ENCODE data around the gene CNTLN.

The CNTLN gene

DNA sequence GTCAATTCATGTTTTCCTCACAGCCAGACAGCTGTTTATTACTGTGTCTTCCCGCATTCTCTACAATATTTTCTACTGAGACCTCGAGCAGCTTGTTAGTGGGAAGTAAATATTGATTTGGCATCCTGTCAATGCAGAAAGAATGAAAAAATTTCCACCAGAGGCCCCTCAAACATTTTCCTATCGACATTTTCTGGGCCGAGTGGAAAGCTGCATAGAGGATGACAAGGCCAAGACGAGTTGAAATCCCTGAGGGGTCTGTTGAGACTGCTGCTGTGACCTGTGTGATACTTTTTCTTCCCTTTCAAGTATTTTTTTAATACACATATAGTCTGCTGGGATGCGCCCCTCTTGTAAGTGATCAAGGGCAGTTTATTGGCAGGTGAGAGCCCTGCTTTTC lies 352.6 kb downstream of the CNTLN start:
- Histone ChIP-seq H4K20me1 (ENCODE audit: low read depth, low read length) (no peaks in the 10 kb centered on the region), H3K9ac (ENCODE audit: low read length) (no peak overlapping the region), H2AFZ (ENCODE audit: low read depth, low read length, severe bottlenecking) (no peak overlapping the region), H3K4me2 (ENCODE audit: low read depth, low read length, poor library complexity, severe bottlenecking) (no peak overlapping the region), H3K4me3 (ENCODE audit: insufficient read depth, low read length, poor library complexity, severe bottlenecking) (no peak overlapping the region), H3F3A (ENCODE audit: insufficient read depth) (no peaks in the 10 kb centered on the region), H3K9me3 (ENCODE audit: insufficient read depth, low read length) (no peaks in the 10 kb centered on the region), H3K27ac (ENCODE audit: low read depth, low read length) (no peak overlapping the region), H3K9me2 (replicated peaks; ENCODE audit: insufficient read depth, low read length) (no peaks in the 10 kb centered on the region), H3K79me2 (ENCODE audit: insufficient read depth, low read length) (no peaks in the 10 kb centered on the region), H3K36me3 (ENCODE audit: low read length) (no peaks in the 10 kb centered on the region), H3K27me3 (ENCODE audit: low read length) (no peaks in the 10 kb centered on the region)
- TF ChIP-seq, protein P1, sequence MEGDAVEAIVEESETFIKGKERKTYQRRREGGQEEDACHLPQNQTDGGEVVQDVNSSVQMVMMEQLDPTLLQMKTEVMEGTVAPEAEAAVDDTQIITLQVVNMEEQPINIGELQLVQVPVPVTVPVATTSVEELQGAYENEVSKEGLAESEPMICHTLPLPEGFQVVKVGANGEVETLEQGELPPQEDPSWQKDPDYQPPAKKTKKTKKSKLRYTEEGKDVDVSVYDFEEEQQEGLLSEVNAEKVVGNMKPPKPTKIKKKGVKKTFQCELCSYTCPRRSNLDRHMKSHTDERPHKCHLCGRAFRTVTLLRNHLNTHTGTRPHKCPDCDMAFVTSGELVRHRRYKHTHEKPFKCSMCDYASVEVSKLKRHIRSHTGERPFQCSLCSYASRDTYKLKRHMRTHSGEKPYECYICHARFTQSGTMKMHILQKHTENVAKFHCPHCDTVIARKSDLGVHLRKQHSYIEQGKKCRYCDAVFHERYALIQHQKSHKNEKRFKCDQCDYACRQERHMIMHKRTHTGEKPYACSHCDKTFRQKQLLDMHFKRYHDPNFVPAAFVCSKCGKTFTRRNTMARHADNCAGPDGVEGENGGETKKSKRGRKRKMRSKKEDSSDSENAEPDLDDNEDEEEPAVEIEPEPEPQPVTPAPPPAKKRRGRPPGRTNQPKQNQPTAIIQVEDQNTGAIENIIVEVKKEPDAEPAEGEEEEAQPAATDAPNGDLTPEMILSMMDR (IDR thresholded peaks at IDR 0.05; ENCODE audit: insufficient read depth, low read length, poor library complexity, severe bottlenecking), result no peak

DNA sequence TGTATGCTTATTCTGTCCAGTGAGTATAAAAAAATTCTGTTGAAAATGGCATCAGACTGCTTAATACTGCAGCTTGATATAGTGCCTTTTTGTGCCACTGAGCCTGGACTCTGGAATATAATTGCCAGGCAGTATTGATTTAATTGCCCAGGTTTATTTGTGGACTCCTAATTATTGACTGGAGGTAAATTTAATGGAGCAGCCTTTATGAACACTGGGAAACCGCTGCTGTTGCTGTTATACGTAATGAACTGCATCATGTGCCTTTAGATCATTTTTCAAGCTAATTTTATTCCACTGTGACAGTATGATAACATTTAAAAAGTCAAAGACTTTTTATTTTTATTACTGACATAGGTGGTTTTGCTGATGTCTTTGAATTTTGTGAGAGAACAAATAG lies 353.8 kb downstream of the CNTLN start:
- H2AFZ ChIP-seq (ENCODE audit: low read depth, low read length, severe bottlenecking), result no peak overlapping the region
- H4K20me1 ChIP-seq (ENCODE audit: low read depth, low read length), result no peaks in the 10 kb centered on the region
- H3K9me2 ChIP-seq (replicated peaks; ENCODE audit: insufficient read depth, low read length), result no peaks in the 10 kb centered on the region
- no peaks in the 10 kb centered on the region for H3F3A ChIP-seq (ENCODE audit: insufficient read depth)
- no peaks in the 10 kb centered on the region for H3K79me2 ChIP-seq (ENCODE audit: insufficient read depth, low read length)
- no peaks in the 10 kb centered on the region for H3K27me3 ChIP-seq (ENCODE audit: low read length)
- no peaks in the 10 kb centered on the region for H3K9me3 ChIP-seq (ENCODE audit: insufficient read depth, low read length)
- no peak overlapping the region for H3K4me3 ChIP-seq (ENCODE audit: insufficient read depth, low read length, poor library complexity, severe bottlenecking)
- no peak overlapping the region for H3K9ac ChIP-seq (ENCODE audit: low read length)
- no peak overlapping the region for H3K4me2 ChIP-seq (ENCODE audit: low read depth, low read length, poor library complexity, severe bottlenecking)
- H3K36me3 ChIP-seq (ENCODE audit: low read length), result no peaks in the 10 kb centered on the region
- no peak overlapping the region for H3K27ac ChIP-seq (ENCODE audit: low read depth, low read length)
- TF ChIP-seq, protein P1 (IDR thresholded peaks at IDR 0.05; ENCODE audit: insufficient read depth, low read length, poor library complexity, severe bottlenecking), result no peak
- no peak for TF ChIP-seq EZH2phosphoT487 (conservative IDR thresholded peaks at IDR 0.05; ENCODE audit: low read length)

DNA sequence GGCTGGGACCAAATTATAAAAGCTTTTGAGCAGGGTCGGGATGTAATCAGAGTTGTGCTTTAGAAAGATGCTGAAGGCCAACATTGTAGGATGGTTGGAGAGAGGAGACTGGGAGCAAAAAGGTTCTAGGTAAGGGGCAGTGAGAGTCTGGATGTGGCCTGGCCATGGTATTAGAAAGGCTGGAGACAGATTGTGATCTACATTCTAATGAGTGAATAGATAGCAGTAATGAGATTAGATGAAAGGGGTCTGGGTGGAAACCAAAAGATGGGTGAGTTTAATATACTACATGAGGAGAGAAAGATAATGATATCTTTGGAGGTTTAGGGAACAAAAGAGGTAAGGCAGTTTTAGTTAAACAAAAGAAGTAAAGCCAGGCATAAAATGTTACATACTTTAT lies 355.3 kb downstream of the CNTLN start:
- H3K79me2 ChIP-seq (ENCODE audit: insufficient read depth, low read length), result no peaks in the 10 kb centered on the region
- no peaks in the 10 kb centered on the region for H3F3A ChIP-seq (ENCODE audit: insufficient read depth)
- H3K27ac ChIP-seq (ENCODE audit: low read depth, low read length), result no peak overlapping the region
- H3K9ac ChIP-seq (ENCODE audit: low read length), result no peak overlapping the region
- no peaks in the 10 kb centered on the region for H4K20me1 ChIP-seq (ENCODE audit: low read depth, low read length)
- H3K36me3 ChIP-seq (ENCODE audit: low read length), result no peaks in the 10 kb centered on the region
- H3K9me3 ChIP-seq (ENCODE audit: insufficient read depth, low read length), result no peaks in the 10 kb centered on the region
- H3K4me3 ChIP-seq (ENCODE audit: insufficient read depth, low read length, poor library complexity, severe bottlenecking), result no peak overlapping the region
- H3K9me2 ChIP-seq (replicated peaks; ENCODE audit: insufficient read depth, low read length), result no peaks in the 10 kb centered on the region
- no peak overlapping the region for H2AFZ ChIP-seq (ENCODE audit: low read depth, low read length, severe bottlenecking)
- no peaks in the 10 kb centered on the region for H3K27me3 ChIP-seq (ENCODE audit: low read length)
- no peak for TF ChIP-seq EZH2phosphoT487 (conservative IDR thresholded peaks at IDR 0.05; ENCODE audit: low read length)
- H3K4me2 ChIP-seq (ENCODE audit: low read depth, low read length, poor library complexity, severe bottlenecking), result no peak overlapping the region

DNA sequence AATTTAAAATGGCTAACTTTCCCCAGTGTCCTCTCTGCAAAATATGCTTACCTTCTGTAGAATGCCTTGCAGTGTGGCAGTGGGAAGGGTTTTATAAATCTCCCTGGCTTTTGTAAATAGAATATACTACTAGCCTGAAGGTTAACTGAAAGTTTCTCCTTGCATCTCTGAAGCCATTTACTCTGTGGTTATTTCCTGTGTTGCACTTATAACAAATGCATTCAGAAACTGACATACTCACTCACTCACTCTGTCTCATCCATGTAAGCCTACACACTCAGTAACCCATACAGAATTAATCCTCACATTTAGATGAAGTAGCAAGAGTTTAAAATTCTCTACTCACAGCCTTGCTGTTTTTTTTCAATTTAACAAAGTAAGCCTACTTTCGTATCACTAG lies 356.9 kb downstream of the CNTLN start:
- no peak overlapping the region for H3K27ac ChIP-seq (ENCODE audit: low read depth, low read length)
- no peaks in the 10 kb centered on the region for H3K36me3 ChIP-seq (ENCODE audit: low read length)
- H3K79me2 ChIP-seq (ENCODE audit: insufficient read depth, low read length), result no peaks in the 10 kb centered on the region
- no peaks in the 10 kb centered on the region for H3K9me2 ChIP-seq (replicated peaks; ENCODE audit: insufficient read depth, low read length)
- no peak overlapping the region for H2AFZ ChIP-seq (ENCODE audit: low read depth, low read length, severe bottlenecking)
- H3K9ac ChIP-seq (ENCODE audit: low read length), result no peak overlapping the region
- H3K4me3 ChIP-seq (ENCODE audit: insufficient read depth, low read length, poor library complexity, severe bottlenecking), result no peak overlapping the region
- no peaks in the 10 kb centered on the region for H4K20me1 ChIP-seq (ENCODE audit: low read depth, low read length)
- H3K27me3 ChIP-seq (ENCODE audit: low read length), result no peaks in the 10 kb centered on the region
- no peaks in the 10 kb centered on the region for H3F3A ChIP-seq (ENCODE audit: insufficient read depth)
- TF ChIP-seq, protein P1 (IDR thresholded peaks at IDR 0.05; ENCODE audit: insufficient read depth, low read length, poor library complexity, severe bottlenecking), result no peak
- TF ChIP-seq EZH2phosphoT487 (conservative IDR thresholded peaks at IDR 0.05; ENCODE audit: low read length), result no peak
- no peaks in the 10 kb centered on the region for H3K9me3 ChIP-seq (ENCODE audit: insufficient read depth, low read length)
- H3K4me2 ChIP-seq (ENCODE audit: low read depth, low read length, poor library complexity, severe bottlenecking), result no peak overlapping the region
